Superior temporal gyrus (tissue), 1 donor: ENCODE measurements around the gene PTPRN.
A peak's percentile ranks its signal among the peaks of the same experiment; 100 is the strongest.
"Not testable (repeated sequence)": the region's sequence is repeated elsewhere in the genome, so short reads cannot be mapped to it uniquely, and the experiment has no call there.

ENCODE experiments used
- DNase-seq: peaks from one replicate; pipeline ENCODE4 v3.0.0-alpha.2; 2016; ENCODE audit errors: extremely low spot score

The PTPRN gene

GRCh38 chr2:219287580-219288265, 21.5 kb downstream of the PTPRN start:
- DNase-seq: no peak

GRCh38 chr2:219287116-219287440, 22.1 kb downstream of the PTPRN start:
- not testable (repeated sequence) for DNase-seq

- DNase-seq: peak; percentile 66
These were observed 22.6 kb downstream of the PTPRN start for GRCh38 chr2:219286436-219287115.

GRCh38 chr2:219285894-219286425, 23.2 kb downstream of the PTPRN start:
- peak; percentile 72 for DNase-seq

- DNase-seq: no peak
These were observed 23.8 kb downstream of the PTPRN start for GRCh38 chr2:219285373-219285735.

GRCh38 chr2:219284501-219285372, 24.5 kb downstream of the PTPRN start:
- DNase-seq: no peak

- DNase-seq: peak; percentile 24
These were observed 26.1 kb downstream of the PTPRN start for GRCh38 chr2:219282943-219283581.

- DNase-seq: peak; percentile 88
These were observed 26.8 kb downstream of the PTPRN start for GRCh38 chr2:219282375-219282774.

- DNase-seq: no peak
These were observed 27.6 kb downstream of the PTPRN start for GRCh38 chr2:219281588-219281987.

- no peak for DNase-seq
These were observed 28.6 kb downstream of the PTPRN start for GRCh38 chr2:219280651-219281050.

- peak; percentile 66 for DNase-seq
These were observed 29.2 kb downstream of the PTPRN start for GRCh38 chr2:219279916-219280516.

GRCh38 chr2:219279151-219279915, 29.9 kb downstream of the PTPRN start, which contains the start of gene DNAJB2:
TSS of gene DNAJB2 (plus strand) at chr2:219279366. CDS start at chr2:219279834, 468 bp downstream.
- peak; percentile 98 for DNase-seq

GRCh38 chr2:219278655-219279150, 30.5 kb downstream of the PTPRN start:
- no peak for DNase-seq

GRCh38 chr2:219277703-219278654, 31.2 kb downstream of the PTPRN start:
- peak; percentile 96 for DNase-seq

- DNase-seq: no peak
These were observed 34.8 kb downstream of the PTPRN start for GRCh38 chr2:219274361-219274921.

- DNase-seq: no peak
These were observed 35.3 kb downstream of the PTPRN start for GRCh38 chr2:219273937-219274336.

GRCh38 chr2:219272995-219273394, 36.2 kb downstream of the PTPRN start:
- DNase-seq: no peak

- DNase-seq: no peak
These were observed 36.8 kb downstream of the PTPRN start for GRCh38 chr2:219272356-219272755.

- no peak for DNase-seq
These were observed 38.2 kb downstream of the PTPRN start for GRCh38 chr2:219271021-219271420.
